ENCODE measurements around the gene KIAA2012. TPM values are rescaled to one million over a fixed set of nuclear protein-coding genes. Genes with fewer than 3 reads are reported as not detected.
A peak's percentile ranks its signal among the peaks of the same experiment; 100 is the strongest.

KIAA2012 gene
- total and polyA plus RNA-seq, 9 donors: 0.05 to 5.2 (median 0.27) TPM; not detected in 2

DNA sequence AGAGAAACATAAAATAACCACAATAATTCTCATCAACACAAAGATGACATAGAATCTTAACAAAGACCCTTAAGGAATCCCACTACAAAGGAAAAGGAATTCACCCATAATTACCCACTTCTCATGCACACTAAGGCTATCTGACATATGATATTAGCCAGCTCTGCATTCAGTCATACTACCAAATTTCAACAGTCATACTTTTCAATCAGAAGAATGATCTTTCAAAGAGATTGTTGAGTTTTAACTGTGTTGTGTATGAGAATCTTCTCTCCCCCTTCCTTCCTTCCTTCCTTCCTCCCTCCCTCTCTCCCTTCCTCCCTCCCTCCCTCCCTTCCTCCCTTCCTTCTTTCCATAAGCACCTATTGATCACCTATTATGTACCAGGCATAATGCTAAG is 22.4 kb upstream of the KIAA2012 start:
- Histone ChIP-seq H3K4me1 (ENCODE audit: insufficient read depth) (peaks cover 3% of the 10 kb centered on the region), H3K27me3 (no peaks in the 10 kb centered on the region), H3K27ac (no peak overlapping the region), H3K36me3 (no peaks in the 10 kb centered on the region), H3K4me3 (no peak overlapping the region), H3K9me3 (no peaks in the 10 kb centered on the region)
- intact Hi-C loops (cut with DNase I): loop anchor here in 1 of 4 donors (10.0 kb wide), 1 partner anchor 64 kb away; no protein-coding TSS in a partner anchor
- no peak for DNase-seq
- TF ChIP-seq POLR2A (IDR thresholded peaks at IDR 0.05): no peak
- TF ChIP-seq EP300 (IDR thresholded peaks at IDR 0.05): no peak
- TF ChIP-seq, protein P1, sequence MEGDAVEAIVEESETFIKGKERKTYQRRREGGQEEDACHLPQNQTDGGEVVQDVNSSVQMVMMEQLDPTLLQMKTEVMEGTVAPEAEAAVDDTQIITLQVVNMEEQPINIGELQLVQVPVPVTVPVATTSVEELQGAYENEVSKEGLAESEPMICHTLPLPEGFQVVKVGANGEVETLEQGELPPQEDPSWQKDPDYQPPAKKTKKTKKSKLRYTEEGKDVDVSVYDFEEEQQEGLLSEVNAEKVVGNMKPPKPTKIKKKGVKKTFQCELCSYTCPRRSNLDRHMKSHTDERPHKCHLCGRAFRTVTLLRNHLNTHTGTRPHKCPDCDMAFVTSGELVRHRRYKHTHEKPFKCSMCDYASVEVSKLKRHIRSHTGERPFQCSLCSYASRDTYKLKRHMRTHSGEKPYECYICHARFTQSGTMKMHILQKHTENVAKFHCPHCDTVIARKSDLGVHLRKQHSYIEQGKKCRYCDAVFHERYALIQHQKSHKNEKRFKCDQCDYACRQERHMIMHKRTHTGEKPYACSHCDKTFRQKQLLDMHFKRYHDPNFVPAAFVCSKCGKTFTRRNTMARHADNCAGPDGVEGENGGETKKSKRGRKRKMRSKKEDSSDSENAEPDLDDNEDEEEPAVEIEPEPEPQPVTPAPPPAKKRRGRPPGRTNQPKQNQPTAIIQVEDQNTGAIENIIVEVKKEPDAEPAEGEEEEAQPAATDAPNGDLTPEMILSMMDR (IDR thresholded peaks at IDR 0.05): no peak

DNA sequence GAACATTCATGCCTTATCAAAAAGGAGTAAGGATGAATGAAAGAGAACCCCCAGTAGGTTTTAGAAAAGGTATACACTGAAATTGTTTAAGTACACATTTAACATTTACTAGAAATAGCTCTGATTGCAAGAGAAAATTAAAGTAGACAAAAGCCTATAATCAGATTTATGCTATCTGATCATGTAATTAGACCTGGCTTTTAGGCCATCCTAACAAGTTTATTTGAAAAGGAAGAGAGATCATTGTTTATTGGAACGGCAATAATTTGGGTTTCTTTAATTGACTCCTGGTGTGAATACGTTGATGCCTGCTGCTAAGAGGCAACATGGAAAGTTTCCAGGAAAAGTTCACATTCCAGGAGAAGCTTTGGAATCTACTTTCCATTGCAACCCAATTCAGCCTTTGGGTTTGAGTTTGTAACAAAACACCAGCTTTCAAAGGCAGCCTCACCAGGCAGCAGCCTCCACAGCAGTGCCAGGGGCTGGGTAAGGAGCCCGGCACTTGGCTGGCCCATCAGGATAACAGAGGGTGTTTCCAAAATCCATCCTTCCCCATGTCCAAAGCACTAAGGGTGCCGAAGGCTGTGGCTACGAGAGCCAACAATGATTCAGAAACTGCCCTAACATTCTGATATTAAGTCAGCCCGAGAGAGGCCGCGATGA is 21.4 kb upstream of the KIAA2012 start:
- 12 to 31% (median 19%) methylated on average over 8 of the region's 8 CpGs for WGBS, 3 donors
- Histone ChIP-seq H3K36me3 (no peaks in the 10 kb centered on the region), H3K27ac (no peak overlapping the region), H3K9me3 (no peaks in the 10 kb centered on the region), H3K4me1 (ENCODE audit: insufficient read depth) (peaks cover 3% of the 10 kb centered on the region), H3K4me3 (no peak overlapping the region), H3K27me3 (no peaks in the 10 kb centered on the region)
- DNase-seq: peak in 1 of 5 donors; percentile 45
- TF ChIP-seq POLR2A (IDR thresholded peaks at IDR 0.05): no peak
- TF ChIP-seq, protein P1 (IDR thresholded peaks at IDR 0.05): no peak
- intact Hi-C loops (cut with DNase I): loop anchor here in 1 of 4 donors (10.0 kb wide), 1 partner anchor 63 kb away; no protein-coding TSS in a partner anchor

DNA sequence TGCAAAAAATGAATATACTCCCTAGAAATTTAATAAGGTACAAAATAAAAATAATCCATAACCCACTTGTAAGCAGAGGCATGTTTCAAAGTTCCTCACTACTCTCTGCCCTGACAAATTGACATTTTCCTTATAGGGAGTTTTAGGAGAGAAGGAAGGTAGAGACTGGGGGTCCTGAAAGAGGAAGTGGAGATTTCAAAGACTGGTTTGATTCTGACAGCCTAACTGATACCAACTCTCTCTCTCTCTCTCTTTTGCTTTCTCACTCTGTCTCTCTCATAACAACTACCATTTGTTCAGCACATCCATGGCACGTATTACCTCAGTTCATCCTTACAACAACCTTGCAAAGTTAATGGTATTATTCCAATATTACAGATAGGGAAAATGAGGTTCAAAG is 20.8 kb upstream of the KIAA2012 start:
- WGBS, 3 donors: 88 to 94% (median 91%) methylated on average over 1 of the region's 1 CpG

DNA sequence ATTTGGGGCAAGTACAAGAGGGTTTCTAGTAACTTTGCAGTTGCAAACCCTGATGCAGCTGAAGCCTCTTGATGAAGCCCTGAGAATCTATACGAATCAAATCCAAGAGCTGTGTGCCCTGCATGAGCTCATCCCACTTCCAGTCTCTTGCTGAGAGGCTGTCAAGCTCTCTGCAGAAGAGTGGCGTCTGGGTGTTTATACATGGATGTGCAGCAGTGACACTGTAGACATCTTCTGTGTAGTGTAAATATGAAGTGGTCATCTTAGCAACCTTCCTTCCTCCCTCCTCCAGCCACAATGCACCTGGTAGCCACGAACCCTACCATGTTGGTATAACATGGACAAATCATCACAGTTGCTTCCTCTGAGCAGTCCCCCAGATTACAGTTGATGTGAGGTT is 18.4 kb upstream of the KIAA2012 start:
- Histone ChIP-seq H3K4me3 (no peak overlapping the region), H3K36me3 (no peaks in the 10 kb centered on the region), H3K27ac (no peak overlapping the region), H3K9me3 (no peaks in the 10 kb centered on the region), H3K4me1 (ENCODE audit: insufficient read depth) (peaks cover 3% of the 10 kb centered on the region), H3K27me3 (no peaks in the 10 kb centered on the region)
- no peak for DNase-seq
- intact Hi-C loops (cut with DNase I): loop anchor here in 1 of 4 donors (10.0 kb wide), 1 partner anchor 60 kb away; no protein-coding TSS in a partner anchor
- 82 to 89% (median 87%) methylated on average over 3 of the region's 3 CpGs for WGBS, 3 donors
- TF ChIP-seq, protein P1 (IDR thresholded peaks at IDR 0.05): no peak
- TF ChIP-seq EP300 (IDR thresholded peaks at IDR 0.05) (no peak), POLR2A (IDR thresholded peaks at IDR 0.05) (no peak)

More for the DNA sequence above, 20.8 kb upstream of the KIAA2012 start:
- TF ChIP-seq, protein P1 (IDR thresholded peaks at IDR 0.05): no peak
- TF ChIP-seq POLR2A (IDR thresholded peaks at IDR 0.05) (no peak), EP300 (IDR thresholded peaks at IDR 0.05) (no peak)
- Histone ChIP-seq H3K4me3 (no peak overlapping the region), H3K9me3 (no peaks in the 10 kb centered on the region), H3K27ac (no peak overlapping the region), H3K4me1 (ENCODE audit: insufficient read depth) (peaks cover 3% of the 10 kb centered on the region), H3K36me3 (no peaks in the 10 kb centered on the region), H3K27me3 (no peaks in the 10 kb centered on the region)
- no peak for DNase-seq
- intact Hi-C loops (cut with DNase I): loop anchor here in 1 of 4 donors (10.0 kb wide), 1 partner anchor 63 kb away; no protein-coding TSS in a partner anchor
